ENCODE measurements around the gene FBN3. TPM values are rescaled to one million over a fixed set of nuclear protein-coding genes. Genes with fewer than 3 reads are reported as not detected.

FBN3 gene
- total RNA-seq, 1 donor from 2014 or later: 0.04 TPM

- DNase-seq (ENCODE audit: low read depth): peak; percentile 41
- Histone ChIP-seq H3K27me3 (ENCODE audit: control insufficient read depth, insufficient read depth, low read length) (peaks cover 13% of the 10 kb centered on the region), H3K36me3 (ENCODE audit: control insufficient read depth, insufficient read depth, low read length) (no peaks in the 10 kb centered on the region), H3K4me3 (ENCODE audit: low read depth, low read length) (peak overlapping the region; percentile 9)
- no peak for TF ChIP-seq CTCF (IDR thresholded peaks at IDR 0.05; ENCODE audit: insufficient read depth, low read length, poor library complexity, severe bottlenecking)
Measured at GRCh38 chr19:8050274-8051096, 98.9 kb downstream of the FBN3 start.

- DNase-seq (ENCODE audit: low read depth): no peak
- no peak for TF ChIP-seq CTCF (IDR thresholded peaks at IDR 0.05; ENCODE audit: insufficient read depth, low read length, poor library complexity, severe bottlenecking)
- H3K4me3 ChIP-seq (ENCODE audit: low read depth, low read length): no peak overlapping the region
Measured at GRCh38 chr19:8046569-8047165, 102.7 kb downstream of the FBN3 start.

GRCh38 chr19:8045872-8046568 is 103.4 kb downstream of the FBN3 start:
- peaks cover 13% of the 10 kb centered on the region for H3K27me3 ChIP-seq (ENCODE audit: control insufficient read depth, insufficient read depth, low read length)
- no peaks in the 10 kb centered on the region for H3K36me3 ChIP-seq (ENCODE audit: control insufficient read depth, insufficient read depth, low read length)
- no peak for DNase-seq (ENCODE audit: low read depth)
- no peak for TF ChIP-seq CTCF (IDR thresholded peaks at IDR 0.05; ENCODE audit: insufficient read depth, low read length, poor library complexity, severe bottlenecking)
- no peak overlapping the region for H3K4me3 ChIP-seq (ENCODE audit: low read depth, low read length)

More at GRCh38 chr19:8046569-8047165, 102.7 kb downstream of the FBN3 start:
- peaks cover 13% of the 10 kb centered on the region for H3K27me3 ChIP-seq (ENCODE audit: control insufficient read depth, insufficient read depth, low read length)
- no peaks in the 10 kb centered on the region for H3K36me3 ChIP-seq (ENCODE audit: control insufficient read depth, insufficient read depth, low read length)

- H3K36me3 ChIP-seq (ENCODE audit: control insufficient read depth, insufficient read depth, low read length): no peaks in the 10 kb centered on the region
- H3K27me3 ChIP-seq (ENCODE audit: control insufficient read depth, insufficient read depth, low read length): peaks cover 4% of the 10 kb centered on the region
- no peak for TF ChIP-seq CTCF (IDR thresholded peaks at IDR 0.05; ENCODE audit: insufficient read depth, low read length, poor library complexity, severe bottlenecking)
- no peak for DNase-seq (ENCODE audit: low read depth)
- H3K4me3 ChIP-seq (ENCODE audit: low read depth, low read length): no peak overlapping the region
Measured at GRCh38 chr19:8044018-8044417, 105.4 kb downstream of the FBN3 start.

- no peak overlapping the region for H3K4me3 ChIP-seq (ENCODE audit: low read depth, low read length)
- DNase-seq (ENCODE audit: low read depth): no peak
- H3K27me3 ChIP-seq (ENCODE audit: control insufficient read depth, insufficient read depth, low read length): peaks cover 5% of the 10 kb centered on the region
- TF ChIP-seq CTCF (IDR thresholded peaks at IDR 0.05; ENCODE audit: insufficient read depth, low read length, poor library complexity, severe bottlenecking): no peak
- H3K36me3 ChIP-seq (ENCODE audit: control insufficient read depth, insufficient read depth, low read length): no peaks in the 10 kb centered on the region
Measured at GRCh38 chr19:8042900-8043299, 106.5 kb downstream of the FBN3 start.

All from kidney epithelial cell (primary cell).